H1 (cell line): Measurements from ENCODE around the gene DRAXIN. TPM values are rescaled to one million over a fixed set of nuclear protein-coding genes. Genes with fewer than 3 reads are reported as not detected.

ENCODE experiments used
- CTCF ChIA-PET: fragments of 300-600 bp; sonication (Branson Sonifier 250); formaldehyde crosslinking; loops from one replicate; lab custom pipeline; 2021; ENCODE audit not compliant: partially characterized antibody; lab: Charles Lee
- POLR2A ChIA-PET: fragments of 300-600 bp; sonication (Branson Sonifier 250); formaldehyde crosslinking; loops from one replicate; lab custom pipeline; 2021; ENCODE audit warnings: inconsistent platforms; ENCODE audit not compliant: partially characterized antibody; lab: Charles Lee
- DNase-seq, 2 experiments: peaks; one replicate each; pipeline versions ENCODE4 v3.0.0 to v3.0.0-alpha.2; 2010 to 2022; ENCODE audit warnings: low spot score in 2 of 2, low read depth in 1 of 2, mixed read lengths in 1 of 2
- FAIRE-seq: peaks from 2 replicates; lab custom pipeline; 2011; peaks lifted over from hg19 to GRCh38; lab: Jason Lieb, UNC
- H2AFZ ChIP-seq: 2 replicates; pipeline ENCODE4 v1.8.1; 2012; ENCODE audit warnings: low read length, inconsistent platforms
- H2AK5ac ChIP-seq: 2 replicates; pipeline ENCODE4 v1.6.1; 2013; ENCODE audit warnings: low read depth, low read length
- H2BK120ac ChIP-seq: replicated peaks from 2 replicates; pipeline ENCODE3; 2013; ENCODE audit warnings: low read depth, low read length, inconsistent platforms
- H2BK12ac ChIP-seq: 2 replicates; pipeline ENCODE4 v1.6.1; 2013; ENCODE audit warnings: low read depth, low read length
- H2BK15ac ChIP-seq: 2 replicates; pipeline ENCODE4 v1.6.1; 2013; ENCODE audit warnings: low read length
- H2BK20ac ChIP-seq: 2 replicates; pipeline ENCODE4 v1.6.1; 2013; ENCODE audit warnings: low read length
- H2BK5ac ChIP-seq: 2 replicates; pipeline ENCODE4 v1.6.1; 2013; ENCODE audit warnings: low read depth, low read length
- H3K14ac ChIP-seq: 2 replicates; pipeline ENCODE4 v1.6.1; 2013; ENCODE audit warnings: inconsistent platforms; ENCODE audit not compliant: insufficient read length
- H3K18ac ChIP-seq: 2 replicates; pipeline ENCODE4 v1.6.1; 2013; ENCODE audit warnings: low read length; ENCODE audit errors: extremely low read depth
- H3K23ac ChIP-seq: 2 replicates; pipeline ENCODE4 v1.6.1; 2013; ENCODE audit warnings: inconsistent platforms; ENCODE audit not compliant: insufficient read length
- H3K23me2 ChIP-seq: 2 replicates; pipeline ENCODE4 v1.6.1; 2013; ENCODE audit warnings: low read depth, low read length
- H3K27ac ChIP-seq: 2 replicates; pipeline ENCODE4 v1.6.1; 2011; ENCODE audit warnings: low read depth, low read length, inconsistent platforms
- H3K27me3 ChIP-seq, 4 experiments: replicated peaks in 1 of 4; 1 replicate in 1 of 4; 2 replicates in 3 of 4; pipeline versions ENCODE4 v1.6.1 to v1.8.1; 2011 to 2013; ENCODE audit warnings: low read length in 3 of 4, mild to moderate bottlenecking in 3 of 4, inconsistent platforms in 2 of 4, mixed read lengths in 2 of 4, moderate library complexity in 1 of 4; ENCODE audit not compliant: control insufficient read depth in 3 of 4, insufficient read depth in 3 of 4; ENCODE audit errors: extremely low read depth in 1 of 4
- H3K36me3 ChIP-seq, 4 experiments: 2 replicates each; pipeline versions ENCODE4 v1.6.1 to v1.8.1; 2011 to 2013; ENCODE audit warnings: mild to moderate bottlenecking in 4 of 4, low read length in 3 of 4, moderate library complexity in 2 of 4, control low read depth in 1 of 4, inconsistent platforms in 1 of 4; ENCODE audit not compliant: insufficient read depth in 4 of 4, control insufficient read depth in 2 of 4
- H3K4ac ChIP-seq: replicated peaks from 2 replicates; pipeline ENCODE3; 2013; ENCODE audit warnings: low read length, low read depth, mixed read lengths, inconsistent platforms; ENCODE audit not compliant: insufficient read length
- H3K4me1 ChIP-seq, 4 experiments: replicated peaks in 1 of 4; 1 replicate in 1 of 4; 2 replicates in 3 of 4; pipeline versions ENCODE4 v1.6.1 to v1.8.1; 2011 to 2013; ENCODE audit warnings: low read length in 3 of 4, inconsistent platforms in 2 of 4, mixed read lengths in 1 of 4; ENCODE audit not compliant: insufficient read depth in 4 of 4, control insufficient read depth in 3 of 4
- H3K4me2 ChIP-seq, 2 experiments: 2 replicates each; pipeline versions ENCODE4 v1.6.1 to v1.8.1; 2011 to 2013; ENCODE audit warnings: low read depth in 2 of 2, low read length in 2 of 2, control low read depth in 1 of 2, inconsistent platforms in 1 of 2, mild to moderate bottlenecking in 1 of 2; ENCODE audit not compliant: insufficient read depth in 1 of 2
- H3K4me3 ChIP-seq, 4 experiments: fragments of 200-600, 300-600 bp in 1 of 4; sonication (generic), shearing (Covaris generic), sonication (Bioruptor Twin) in 1 of 4; 2 replicates each; pipeline versions ENCODE4 v1.5.1 to v1.8.1; 2011 to 2016; ENCODE audit warnings: low read length in 4 of 4, low read depth in 3 of 4, control low read depth in 2 of 4, inconsistent platforms in 2 of 4, mild to moderate bottlenecking in 2 of 4, mixed read lengths in 1 of 4, moderate library complexity in 1 of 4; ENCODE audit not compliant: insufficient read depth in 2 of 4; ENCODE audit errors: extremely low read depth in 1 of 4
- H3K56ac ChIP-seq: replicated peaks from 2 replicates; pipeline ENCODE3; 2013; ENCODE audit warnings: low read depth, mild to moderate bottlenecking, mixed read lengths, low read length, inconsistent platforms; ENCODE audit not compliant: insufficient read length
- H3K79me1 ChIP-seq: 2 replicates; pipeline ENCODE4 v1.6.1; 2013; ENCODE audit warnings: low read depth, low read length, control low read depth
- H3K79me2 ChIP-seq, 2 experiments: 2 replicates each; pipeline versions ENCODE4 v1.6.1 to v1.8.1; 2012 to 2013; ENCODE audit warnings: low read length in 2 of 2, mild to moderate bottlenecking in 2 of 2, inconsistent platforms in 1 of 2; ENCODE audit not compliant: insufficient read depth in 2 of 2, control insufficient read depth in 1 of 2
- H3K9ac ChIP-seq, 4 experiments: replicated peaks in 1 of 4; 1 replicate in 1 of 4; 2 replicates in 3 of 4; pipeline versions ENCODE4 v1.6.1 to v1.8.1; 2011 to 2013; ENCODE audit warnings: low read depth in 3 of 4, low read length in 3 of 4, control low read depth in 2 of 4, mild to moderate bottlenecking in 2 of 4, moderate library complexity in 2 of 4, inconsistent platforms in 1 of 4; ENCODE audit errors: extremely low read depth in 1 of 4
- H3K9me3 ChIP-seq, 2 experiments: 2 replicates each; pipeline versions ENCODE4 v1.6.1 to v1.8.1; 2012 to 2013; ENCODE audit warnings: mild to moderate bottlenecking in 2 of 2, moderate library complexity in 2 of 2, control low read depth in 1 of 2, inconsistent platforms in 1 of 2, low read depth in 1 of 2, low read length in 1 of 2, mixed read lengths in 1 of 2; ENCODE audit not compliant: insufficient read depth in 2 of 2
- H4K20me1 ChIP-seq, 2 experiments: replicated peaks in 1 of 2; 2 replicates each; pipeline versions ENCODE3 to v1.8.1; 2011 to 2013; ENCODE audit warnings: inconsistent platforms in 2 of 2, low read length in 2 of 2, mild to moderate bottlenecking in 1 of 2; ENCODE audit not compliant: insufficient read depth in 2 of 2, control insufficient read depth in 1 of 2
- H4K5ac ChIP-seq: 2 replicates; pipeline ENCODE4 v1.6.1; 2013; ENCODE audit warnings: low read length, low read depth, mixed read lengths, inconsistent platforms; ENCODE audit not compliant: insufficient read length
- H4K8ac ChIP-seq: 2 replicates; pipeline ENCODE4 v1.8.0; 2013; ENCODE audit warnings: mild to moderate bottlenecking, moderate library complexity, low read length, inconsistent platforms; ENCODE audit not compliant: insufficient read depth; ENCODE audit errors: extremely low read depth
- H4K91ac ChIP-seq: replicated peaks from 2 replicates; pipeline ENCODE3; 2013; ENCODE audit warnings: low read length, mixed read lengths, inconsistent platforms; ENCODE audit not compliant: insufficient read length
- BCL11A ChIP-seq, 2 experiments: IDR thresholded peaks; one replicate each; pipeline ENCODE4 v1.6.1; 2011; ENCODE audit warnings: low read depth in 2 of 2, low read length in 2 of 2, mild to moderate bottlenecking in 2 of 2
- BRCA1 ChIP-seq: IDR thresholded peaks from 2 replicates; pipeline ENCODE4 v1.6.1; 2012; ENCODE audit warnings: low read depth, low read length, improper control_type of control experiment
- EP300 ChIP-seq, 2 experiments: IDR thresholded peaks; 1 replicate in 1 of 2; 2 replicates in 1 of 2; pipeline ENCODE4 v1.6.1; 2011 to 2012; ENCODE audit warnings: low read depth in 2 of 2, low read length in 2 of 2, mild to moderate bottlenecking in 2 of 2, borderline replicate concordance in 1 of 2, inconsistent platforms in 1 of 2, moderate library complexity in 1 of 2
- KDM1A ChIP-seq: fragments of 200-600, 300-600 bp; sonication (generic); IDR thresholded peaks from 2 replicates; pipeline ENCODE4 v1.7.1; 2016; ENCODE audit warnings: mild to moderate bottlenecking, low read length, borderline replicate concordance
- POLR2A ChIP-seq, 2 experiments: IDR thresholded peaks; 1 replicate in 1 of 2; 2 replicates in 1 of 2; pipeline ENCODE4 v1.6.1; 2011; ENCODE audit warnings: low read depth in 2 of 2, low read length in 2 of 2, mild to moderate bottlenecking in 2 of 2; ENCODE audit errors: control extremely low read depth in 1 of 2
- RBBP5 ChIP-seq: IDR thresholded peaks from 2 replicates; pipeline ENCODE4 v1.7.1; 2012; ENCODE audit warnings: low read depth, mild to moderate bottlenecking, inconsistent platforms, low read length, moderate library complexity, borderline replicate concordance
- SIRT6 ChIP-seq: IDR thresholded peaks from one replicate; pipeline ENCODE4 v1.7.1; 2012; ENCODE audit warnings: low read length, inconsistent platforms
- TCF12 ChIP-seq: IDR thresholded peaks from 2 replicates; pipeline ENCODE4 v1.6.1; 2011; ENCODE audit warnings: low read depth, mild to moderate bottlenecking, low read length
- WGBS, 2 experiments: shearing (Covaris generic) in 1 of 2; methylation state at CpG; one replicate each; pipeline versions ENCODE4 v1.1.6 to v1.1.7; 2013 to 2015; ENCODE audit warnings: low lambda C conversion rate in 2 of 2, mixed read lengths in 2 of 2, inconsistent platforms in 1 of 2, low coverage in 1 of 2, missing lambda C conversion rate in 1 of 2; ENCODE audit not compliant: insufficient replicate concordance in 2 of 2, insufficient coverage in 1 of 2, insufficient read length in 1 of 2; ENCODE audit errors: extremely low coverage in 1 of 2, missing lambda C conversion rate in 1 of 2; 5-methylcytosine and 5-hydroxymethylcytosine counted together
- polyA plus RNA-seq, 7 experiments: library from polyadenylated mRNA; depleted of rRNA in 3 of 7; stranded (reverse) in 5 of 7; unstranded in 2 of 7; fragments of >200 nt in 5 of 7; fragments of 200-250 nt in 2 of 7; gene quantifications; 1 replicate in 5 of 7; 2 replicates in 1 of 7; 4 replicates in 1 of 7; pipeline versions ENCODE4 v1.2.1 to v1.2.3, GENCODE V29; 2011 to 2013; ENCODE audit warnings: missing spikeins in 2 of 7, mixed read lengths in 2 of 7
- total RNA-seq: library from RNA; stranded (reverse); fragmentation: NEBNext Ultra II Directional; extraction: Animal tissue kit (Norgen Biotek cat#: 25700); gene quantifications from 2 replicates; pipeline ENCODE4 v1.2.1, GENCODE V29; 2021
- TF ChIP-seq, protein P1 (sequence below): IDR thresholded peaks from 2 replicates; pipeline ENCODE4 v1.6.1; 2012; ENCODE audit warnings: inconsistent platforms
- TF ChIP-seq, protein P2 (sequence below), 3 experiments: IDR thresholded peaks; 1 replicate in 2 of 3; 2 replicates in 1 of 3; pipeline versions ENCODE4 v1.5.1 to v1.6.1; 2011; ENCODE audit warnings: low read length in 3 of 3, mild to moderate bottlenecking in 3 of 3, inconsistent platforms in 2 of 3, low read depth in 1 of 3, moderate library complexity in 1 of 3; ENCODE audit not compliant: insufficient read depth in 1 of 3; ENCODE audit errors: control extremely low read depth in 1 of 3

DRAXIN gene
- total and polyA plus RNA-seq, 2 of the 8 experiments (the other 6 are each of a cell fraction or from before 2014, with no cell fraction given): 4.6 to 17.6 TPM

DNA sequence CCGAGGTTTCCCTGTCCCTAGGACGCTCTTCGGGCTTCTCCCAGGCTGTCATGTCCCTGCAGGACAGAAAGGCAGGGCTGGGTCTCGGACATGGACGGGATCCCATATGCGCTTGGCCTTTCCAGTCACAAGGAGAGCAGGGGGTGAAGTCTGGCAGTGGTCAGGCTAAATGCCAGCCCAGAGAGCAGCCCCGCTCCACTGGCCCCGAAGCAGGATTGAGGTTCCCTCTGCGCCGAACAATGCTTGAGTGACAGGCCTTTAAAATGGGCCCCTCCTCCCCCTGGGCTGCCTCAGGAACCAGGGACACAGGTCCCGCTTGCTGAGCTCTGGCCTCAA lies 12.7 kb downstream of the DRAXIN start:
- Histone ChIP-seq H3K36me3 (peaks cover 0 to 6% (median 0%) of the 10 kb centered on the region in 4 experiments; a peak in 1 of 8 replicates), H2BK15ac (peak overlapping the region; percentile 99; the same call in 1 of the 2 replicates), H2AFZ (no peak overlapping the region), H3K56ac (no peak overlapping the region), H3K23me2 (peaks cover 6% of the 10 kb centered on the region), H3K27ac (no peak overlapping the region), H3K79me2 (peaks cover 6 to 8% of the 10 kb centered on the region in 2 experiments; a peak in 2 of 4 replicates), H3K4me3 (no peak overlapping the region), H4K91ac (peak overlapping the region; percentile 50), H3K9me3 (no peaks in the 10 kb centered on the region), H2AK5ac (peak overlapping the region; percentile 94; the same call in 1 of the 2 replicates), H3K27me3 (no peaks in the 10 kb centered on the region; a peak in 1 of 7 replicates), H3K18ac (peak overlapping the region; percentile 56), H4K8ac (no peak overlapping the region), H3K4me1 (peaks cover 7 to 51% (median 35%) of the 10 kb centered on the region in 4 experiments), H3K14ac (no peak overlapping the region), H2BK120ac (no peak overlapping the region), H4K20me1 (peaks cover 0 to 7% of the 10 kb centered on the region in 2 experiments), H3K23ac (no peak overlapping the region), H2BK5ac (peak overlapping the region; percentile 75; the same call in 1 of the 2 replicates), H3K9ac (peak overlapping the region in 1 of 4 experiments; percentile 7; a peak in 1 of 7 replicates), H4K5ac (no peak overlapping the region), H3K4ac (no peak overlapping the region), H2BK12ac (peak overlapping the region; percentile 94; the same call in 1 of the 2 replicates), H3K79me1 (peaks cover 9% of the 10 kb centered on the region), H2BK20ac (peak overlapping the region; percentile 72), H3K4me2 (peak overlapping the region; percentile 7 to 21; a peak in 3 of 4 replicates)
- 76% methylated on average over 11 of the region's 11 CpGs; no CpG with 5 or more reads in 1 of the 2 experiments for WGBS, 2 experiments
- DNase-seq (no peak), FAIRE-seq (no peak)
- POLR2A ChIA-PET: interaction anchor here (1.0 to 14.6 kb wide), 9 partner anchors 11 to 83 kb away, joined by 4 to 329 read pairs (median 6); partner anchors contain the start of genes DRAXIN, FBXO44, FBXO6 and MAD2L2
- CTCF ChIA-PET: interaction anchor here (1.3 to 9.2 kb wide), 7 partner anchors 9 to 59 kb away, joined by 3 to 266 read pairs (median 13); partner anchors contain the start of genes DRAXIN and MAD2L2
- TF ChIP-seq, protein P1, sequence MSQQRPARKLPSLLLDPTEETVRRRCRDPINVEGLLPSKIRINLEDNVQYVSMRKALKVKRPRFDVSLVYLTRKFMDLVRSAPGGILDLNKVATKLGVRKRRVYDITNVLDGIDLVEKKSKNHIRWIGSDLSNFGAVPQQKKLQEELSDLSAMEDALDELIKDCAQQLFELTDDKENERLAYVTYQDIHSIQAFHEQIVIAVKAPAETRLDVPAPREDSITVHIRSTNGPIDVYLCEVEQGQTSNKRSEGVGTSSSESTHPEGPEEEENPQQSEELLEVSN: no peak
- TF ChIP-seq RBBP5 (no peak), BCL11A (IDR thresholded peaks at IDR 0.05; ENCODE audit: low read depth in 2 of 2, low read length in 2 of 2) (no peak), EP300 (IDR thresholded peaks at IDR 0.05; ENCODE audit: borderline replicate concordance in 1 of 2, low read depth in 2 of 2, low read length in 2 of 2) (no peak), TCF12 (no peak), BRCA1 (no peak), POLR2A (IDR thresholded peaks at IDR 0.05; ENCODE audit: control extremely low read depth in 1 of 2, low read depth in 2 of 2, low read length in 2 of 2) (no peak), SIRT6 (no peak), KDM1A (no peak)
- TF ChIP-seq, protein P2, sequence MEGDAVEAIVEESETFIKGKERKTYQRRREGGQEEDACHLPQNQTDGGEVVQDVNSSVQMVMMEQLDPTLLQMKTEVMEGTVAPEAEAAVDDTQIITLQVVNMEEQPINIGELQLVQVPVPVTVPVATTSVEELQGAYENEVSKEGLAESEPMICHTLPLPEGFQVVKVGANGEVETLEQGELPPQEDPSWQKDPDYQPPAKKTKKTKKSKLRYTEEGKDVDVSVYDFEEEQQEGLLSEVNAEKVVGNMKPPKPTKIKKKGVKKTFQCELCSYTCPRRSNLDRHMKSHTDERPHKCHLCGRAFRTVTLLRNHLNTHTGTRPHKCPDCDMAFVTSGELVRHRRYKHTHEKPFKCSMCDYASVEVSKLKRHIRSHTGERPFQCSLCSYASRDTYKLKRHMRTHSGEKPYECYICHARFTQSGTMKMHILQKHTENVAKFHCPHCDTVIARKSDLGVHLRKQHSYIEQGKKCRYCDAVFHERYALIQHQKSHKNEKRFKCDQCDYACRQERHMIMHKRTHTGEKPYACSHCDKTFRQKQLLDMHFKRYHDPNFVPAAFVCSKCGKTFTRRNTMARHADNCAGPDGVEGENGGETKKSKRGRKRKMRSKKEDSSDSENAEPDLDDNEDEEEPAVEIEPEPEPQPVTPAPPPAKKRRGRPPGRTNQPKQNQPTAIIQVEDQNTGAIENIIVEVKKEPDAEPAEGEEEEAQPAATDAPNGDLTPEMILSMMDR (IDR thresholded peaks at IDR 0.05; ENCODE audit: control extremely low read depth in 1 of 3, insufficient read depth in 1 of 3, low read depth in 1 of 3, low read length in 3 of 3): no peak
